K562 (cell line): Measurements from ENCODE around the gene ZNF467. TPM values are rescaled to one million over a fixed set of nuclear protein-coding genes. Genes with fewer than 3 reads are reported as not detected.
A peak's percentile ranks its signal among the peaks of the same experiment; 100 is the strongest.

ENCODE experiments used
- ATAC-seq: fragments of 200-7000 bp; cut with Tn5 transposase; 3 replicates; pipeline ENCODE4 v1.9.1; 2020; ENCODE audit warnings: moderate library complexity
- BruUV-seq: library from RNA; stranded (reverse); fragments of 400-500 nt; replicated peaks from 2 replicates; lab custom pipeline; 2021; lab: Mats Ljungman, UMichigan
- CTCF ChIA-PET: fragments of 300-600 bp; formaldehyde crosslinking; extraction: SDS; loops from one replicate; lab custom pipeline; 2021; ENCODE audit warnings: low intra/inter-chr PET ratio; lab: Yijun Ruan, JAX
- POLR2A ChIA-PET: fragments of 300-600, 350-650 bp; sonication (Branson Sonifier 250); formaldehyde crosslinking; extraction: SDS; loops from one replicate; lab custom pipeline; 2021; ENCODE audit warnings: antibody characterized with exemption, inconsistent platforms; lab: Yijun Ruan, JAX
- DNase-seq, 4 experiments: peaks; one replicate each; pipeline versions ENCODE4 v3.0.0 to v3.0.0-alpha.2; 2011 to 2018; ENCODE audit warnings: low spot score in 3 of 4, mixed read lengths in 3 of 4; ENCODE audit errors: extremely low read depth in 1 of 4
- FAIRE-seq: peaks from 2 replicates; lab custom pipeline; 2011; peaks lifted over from hg19 to GRCh38; lab: Jason Lieb, UNC
- H2AFZ ChIP-seq: 2 replicates; pipeline ENCODE4 v1.6.0; 2011; ENCODE audit warnings: low read depth, low read length, control low read depth, inconsistent platforms
- H3K27ac ChIP-seq: fragments of 200-600 bp; 3 replicates; pipeline ENCODE4 v1.8.0; 2011; ENCODE audit warnings: low read depth, mild to moderate bottlenecking, control low read depth, inconsistent platforms, low read length, moderate library complexity, mixed read lengths; ENCODE audit errors: extremely low read depth
- H3K27me3 ChIP-seq, 2 experiments: fragments of 300-600 bp in 1 of 2; 2 replicates in 1 of 2; 3 replicates in 1 of 2; pipeline versions ENCODE4 v1.6.0 to v1.8.0; 2011; ENCODE audit warnings: inconsistent platforms in 2 of 2, low read length in 2 of 2, mild to moderate bottlenecking in 1 of 2, mixed read lengths in 1 of 2, moderate library complexity in 1 of 2; ENCODE audit not compliant: control insufficient read depth in 2 of 2, insufficient read depth in 2 of 2
- H3K36me3 ChIP-seq: fragments of 300-600 bp; 3 replicates; pipeline ENCODE4 v1.8.0; 2011; ENCODE audit warnings: mild to moderate bottlenecking, low read length, inconsistent platforms; ENCODE audit not compliant: control insufficient read depth, insufficient read depth
- H3K4me1 ChIP-seq, 2 experiments: fragments of 200-600 bp in 1 of 2; replicated peaks in 1 of 2; 2 replicates in 1 of 2; 3 replicates in 1 of 2; pipeline versions ENCODE4 v1.5.1 to v1.8.0; 2011; ENCODE audit warnings: inconsistent platforms in 2 of 2, low read length in 2 of 2, mild to moderate bottlenecking in 1 of 2, mixed read lengths in 1 of 2, moderate library complexity in 1 of 2; ENCODE audit not compliant: control insufficient read depth in 2 of 2, insufficient read depth in 2 of 2
- H3K4me2 ChIP-seq: 2 replicates; pipeline ENCODE4 v1.6.1; 2011; ENCODE audit warnings: low read length, control low read depth, inconsistent platforms, mixed read lengths; ENCODE audit not compliant: insufficient read depth
- H3K4me3 ChIP-seq: fragments of 200-600 bp; sonication (generic), shearing (Covaris generic); 2 replicates; pipeline ENCODE4 v1.5.1; 2016; ENCODE audit warnings: control low read depth, inconsistent platforms
- H3K79me2 ChIP-seq: fragments of 200-600 bp; 3 replicates; pipeline ENCODE4 v1.8.0; 2011; ENCODE audit warnings: low read length, inconsistent platforms; ENCODE audit not compliant: control insufficient read depth, insufficient read depth
- H3K9ac ChIP-seq, 2 experiments: 2 replicates each; pipeline versions ENCODE4 v1.6.0 to v1.6.1; 2011; ENCODE audit warnings: low read depth in 2 of 2, low read length in 2 of 2, control low read depth in 1 of 2, inconsistent platforms in 1 of 2, mild to moderate bottlenecking in 1 of 2, mixed read lengths in 1 of 2; ENCODE audit not compliant: insufficient read depth in 1 of 2
- H3K9me1 ChIP-seq: one replicate; pipeline ENCODE4 v1.6.0; 2011; ENCODE audit warnings: inconsistent platforms, mild to moderate bottlenecking, low read length, moderate library complexity; ENCODE audit not compliant: control insufficient read depth, insufficient read depth
- H3K9me3 ChIP-seq: replicated peaks from 2 replicates; pipeline ENCODE4 v1.5.1; 2011; ENCODE audit warnings: low read depth, low read length, inconsistent platforms; ENCODE audit not compliant: control insufficient read depth, insufficient read depth
- H4K20me1 ChIP-seq: replicated peaks from 2 replicates; pipeline ENCODE4 v1.6.1; 2011; ENCODE audit warnings: low read length, inconsistent platforms, mixed read lengths; ENCODE audit not compliant: control insufficient read depth, insufficient read depth
- COPS2 ChIP-seq: fragments of 450-650 bp; conservative IDR thresholded peaks from 2 replicates; pipeline ENCODE4 v1.6.1; 2016; ENCODE audit warnings: mild to moderate bottlenecking, moderate library complexity
- CREBBP ChIP-seq: IDR thresholded peaks from one replicate; pipeline ENCODE4 v1.6.1; 2012; ENCODE audit warnings: low read depth, mild to moderate bottlenecking, control low read depth, inconsistent platforms, low read length
- EHMT2 ChIP-seq: fragments of 450-650 bp; IDR thresholded peaks from 2 replicates; pipeline ENCODE4 v1.6.1; 2018; ENCODE audit warnings: antibody characterized with exemption
- HIVEP1 ChIP-seq: fragments of 250-450 bp; sonication (Bioruptor Pico); IDR thresholded peaks from 2 replicates; pipeline ENCODE4 v1.4.0; 2020; ENCODE audit warnings: mild to moderate bottlenecking
- IRF1 ChIP-seq: sonication (generic); formaldehyde crosslinking; IDR thresholded peaks from 2 replicates; pipeline ENCODE4 v1.8.0; 2022; ENCODE audit warnings: missing genetic modification reagents, mild to moderate bottlenecking, borderline replicate concordance
- OTX1 ChIP-seq: fragments of 450-650 bp; formaldehyde crosslinking; IDR thresholded peaks from 2 replicates; pipeline ENCODE4 v1.4.0; 2022; ENCODE audit warnings: mild to moderate bottlenecking
- POLR3G ChIP-seq: IDR thresholded peaks from 2 replicates; pipeline ENCODE4 v1.6.1; 2011; ENCODE audit not compliant: insufficient read length, insufficient replicate concordance; ENCODE audit errors: extremely low read depth
- ZBTB26 ChIP-seq: fragments of 450-650 bp; formaldehyde crosslinking; IDR thresholded peaks from 2 replicates; pipeline ENCODE4 v1.4.0; 2022; ENCODE audit warnings: missing genetic modification characterization
- ZNF561 ChIP-seq: fragments of 450-650 bp; formaldehyde crosslinking; conservative IDR thresholded peaks from 2 replicates; pipeline ENCODE4 v1.4.0; 2020; ENCODE audit warnings: mild to moderate bottlenecking, moderate library complexity
- ZNF766 ChIP-seq: fragments of 200-800 bp; sonication (Bioruptor generic); conservative IDR thresholded peaks from 2 replicates; pipeline ENCODE4 v1.6.1; 2016; ENCODE audit warnings: missing genetic modification characterization, missing compliant biosample characterization
- WGBS: fragments of 100-300 bp; shearing (Covaris generic); methylation state at CpG from one replicate; pipeline ENCODE4 v1.1.6; 2016; ENCODE audit warnings: low coverage, mixed read lengths; ENCODE audit not compliant: insufficient coverage; ENCODE audit errors: missing lambda C conversion rate; 5-methylcytosine and 5-hydroxymethylcytosine counted together
- in situ Hi-C: fragments of 300-500 bp; cut with MboI; formaldehyde crosslinking; loops from 4 replicates; pipeline ENCODE4 v1.15.0; 2018; ENCODE audit warnings: inconsistent platforms, mixed read lengths
- intact Hi-C: fragments of 100-400 bp; cut with micrococcal nuclease; formaldehyde crosslinking; loops from 2 replicates; pipeline ENCODE4 v1.14.2; 2022
- polyA plus RNA-seq, 8 experiments: library from polyadenylated mRNA; depleted of rRNA in 4 of 8; stranded (reverse) in 5 of 8; unstranded in 3 of 8; fragments of >200 nt; fragmentation: Nextera tagmentation in 2 of 8; fragmentation: Illumina TruSeq in 1 of 8; extraction: Ambion mirVana in 2 of 8; extraction: Trizol in 1 of 8; gene quantifications; 2 replicates each; pipeline versions ENCODE4 v1.2.1 to v1.2.3, GENCODE V29; 2011 to 2014; ENCODE audit warnings: inconsistent platforms in 1 of 8, missing spikeins in 1 of 8
- total RNA-seq, 7 experiments: library from RNA; depleted of rRNA in 6 of 7; stranded (reverse); fragments of >200 nt in 6 of 7; fragmentation: Illumina TruSeq in 2 of 7; extraction: Trizol in 2 of 7; gene quantifications; 2 replicates each; pipeline versions ENCODE4 v1.2.1 to v1.2.3, GENCODE V29; 2011 to 2021; ENCODE audit warnings: low replicate concordance in 1 of 7
- TF ChIP-seq, protein P1 (sequence below): fragments of 450-650 bp; IDR thresholded peaks from 2 replicates; pipeline ENCODE4 v1.6.1; 2014; ENCODE audit warnings: low read depth, mild to moderate bottlenecking, moderate library complexity, borderline replicate concordance

ZNF467 gene
- total and polyA plus RNA-seq, 9 of the 15 experiments (the other 6 are each of a cell fraction or from before 2014, with no cell fraction given) = 0.32 to 14.2 (median 1.7) TPM

GRCh38 chr7:149801002-149801566, 27.7 kb upstream of the ZNF467 start:
- ATAC-seq (no peak), FAIRE-seq (peak; percentile 59), DNase-seq (no peak)
- Histone ChIP-seq H3K4me2 (no peak overlapping the region), H3K36me3 (no peaks in the 10 kb centered on the region), H3K9ac (no peak overlapping the region), H3K9me1 (no peaks in the 10 kb centered on the region), H4K20me1 (no peaks in the 10 kb centered on the region), H3K27me3 (peaks cover 2 to 44% of the 10 kb centered on the region in 2 experiments; a peak in 3 of 5 replicates), H3K4me1 (peaks cover 0 to 43% of the 10 kb centered on the region in 2 experiments; a peak in 2 of 5 replicates), H3K4me3 (no peak overlapping the region), H2AFZ (no peak overlapping the region), H3K79me2 (no peaks in the 10 kb centered on the region), H3K9me3 (no peaks in the 10 kb centered on the region), H3K27ac (no peak overlapping the region)
- TF ChIP-seq OTX1 (CRISPR knock-in tag) (peak; percentile 78), POLR3G (no peak), COPS2 (no peak), CREBBP (peak; percentile 89), HIVEP1 (no peak), IRF1 (CRISPR knock-in tag) (no peak), ZNF561 (CRISPR knock-in tag) (no peak), ZNF766 (CRISPR knock-in tag) (no peak), EHMT2 (peak; percentile 47; the same call in 1 of the 2 replicates), ZBTB26 (no peak; the same call in 1 of the 2 replicates)
- TF ChIP-seq, protein P1, sequence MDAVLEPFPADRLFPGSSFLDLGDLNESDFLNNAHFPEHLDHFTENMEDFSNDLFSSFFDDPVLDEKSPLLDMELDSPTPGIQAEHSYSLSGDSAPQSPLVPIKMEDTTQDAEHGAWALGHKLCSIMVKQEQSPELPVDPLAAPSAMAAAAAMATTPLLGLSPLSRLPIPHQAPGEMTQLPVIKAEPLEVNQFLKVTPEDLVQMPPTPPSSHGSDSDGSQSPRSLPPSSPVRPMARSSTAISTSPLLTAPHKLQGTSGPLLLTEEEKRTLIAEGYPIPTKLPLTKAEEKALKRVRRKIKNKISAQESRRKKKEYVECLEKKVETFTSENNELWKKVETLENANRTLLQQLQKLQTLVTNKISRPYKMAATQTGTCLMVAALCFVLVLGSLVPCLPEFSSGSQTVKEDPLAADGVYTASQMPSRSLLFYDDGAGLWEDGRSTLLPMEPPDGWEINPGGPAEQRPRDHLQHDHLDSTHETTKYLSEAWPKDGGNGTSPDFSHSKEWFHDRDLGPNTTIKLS = no peak
- POLR2A ChIA-PET = interaction anchor here (0.6 to 1.1 kb wide), 2 partner anchors 12 to 239 kb away, joined by 4 to 5 read pairs; no protein-coding TSS in a partner anchor
- intact Hi-C loops (no loop called here), in situ Hi-C loops (no loop called here)
- 4% methylated on average over 2 of the region's 2 CpGs for WGBS
- CTCF ChIA-PET = no interaction called here
- BruUV-seq = no TSS peak
